Stimulated activated CD8-positive, alpha-beta memory T cell treated with anti-CD3 and anti-CD28 coated beads, Interleukin-7, amount 100 ng/mL, for 1 hour (primary cell): ENCODE results near the gene INTS6.

Experiments
- DNase-seq, 2 donors: peaks; one replicate each; pipeline ENCODE4 v3.0.0-alpha.2; 2020; ENCODE audit warnings: low read depth in 2 of 2

INTS6 gene

GRCh38 chr13:51452361-51453206 lies at the start of gene INTS6:
Gene INTS6 (minus strand): TSS chr13:51453036. CDS start chr13:51452525, 511 bp downstream.
- DNase-seq, result peak; percentile 95 to 97

- no peak for DNase-seq
Measured at GRCh38 chr13:51502153-51502651, 49.4 kb upstream of the INTS6 start.

- no peak for DNase-seq
Measured at GRCh38 chr13:51501592-51502152, 48.8 kb upstream of the INTS6 start.

GRCh38 chr13:51501096-51501495 lies 48.3 kb upstream of the INTS6 start:
- no peak for DNase-seq

GRCh38 chr13:51500687-51501086 lies 47.9 kb upstream of the INTS6 start:
- no peak for DNase-seq

GRCh38 chr13:51499841-51500240 lies 47.0 kb upstream of the INTS6 start:
- no peak for DNase-seq

GRCh38 chr13:51495316-51495715 lies 42.5 kb upstream of the INTS6 start:
- DNase-seq, result no peak

- no peak for DNase-seq
Measured at GRCh38 chr13:51494156-51494555, 41.3 kb upstream of the INTS6 start.

- no peak for DNase-seq
Measured at GRCh38 chr13:51488212-51488611, 35.4 kb upstream of the INTS6 start.

GRCh38 chr13:51481656-51482055 lies 28.8 kb upstream of the INTS6 start:
- no peak for DNase-seq

GRCh38 chr13:51479199-51479523 lies 26.3 kb upstream of the INTS6 start:
- no peak for DNase-seq

- DNase-seq, result no peak
Measured at GRCh38 chr13:51478418-51479198, 25.8 kb upstream of the INTS6 start.

- DNase-seq, result no peak
Measured at GRCh38 chr13:51477653-51478324, 25.0 kb upstream of the INTS6 start.

GRCh38 chr13:51477149-51477548 lies 24.3 kb upstream of the INTS6 start:
- DNase-seq, result no peak

- DNase-seq, result no peak
Measured at GRCh38 chr13:51475727-51476501, 23.1 kb upstream of the INTS6 start.

GRCh38 chr13:51469790-51470189 lies 17.0 kb upstream of the INTS6 start:
- DNase-seq, result no peak

- no peak for DNase-seq
Measured at GRCh38 chr13:51467730-51468129, 14.9 kb upstream of the INTS6 start.

- DNase-seq, result no peak
Measured at GRCh38 chr13:51465124-51465523, 12.3 kb upstream of the INTS6 start.

GRCh38 chr13:51457086-51457815 lies 4.4 kb upstream of the INTS6 start:
- DNase-seq, result no peak

GRCh38 chr13:51456510-51456909 lies 3.7 kb upstream of the INTS6 start:
- no peak for DNase-seq

GRCh38 chr13:51455532-51455931 lies 2.7 kb upstream of the INTS6 start:
- no peak for DNase-seq
